GM18519 (cell line): ENCODE measurements around the gene LRRC42.
"Not testable (repeated sequence)": the region's sequence is repeated elsewhere in the genome, so short reads cannot be mapped to it uniquely, and the experiment has no call there.

ENCODE experiments used
- ATAC-seq: cut with Tn5 transposase; IDR thresholded peaks from one replicate; pipeline ENCODE4 v1.9.1; 2021; ENCODE audit warnings: mild to moderate bottlenecking, moderate library complexity; ENCODE audit not compliant: unreplicated experiment, low FRiP score

Gene LRRC42

DNA sequence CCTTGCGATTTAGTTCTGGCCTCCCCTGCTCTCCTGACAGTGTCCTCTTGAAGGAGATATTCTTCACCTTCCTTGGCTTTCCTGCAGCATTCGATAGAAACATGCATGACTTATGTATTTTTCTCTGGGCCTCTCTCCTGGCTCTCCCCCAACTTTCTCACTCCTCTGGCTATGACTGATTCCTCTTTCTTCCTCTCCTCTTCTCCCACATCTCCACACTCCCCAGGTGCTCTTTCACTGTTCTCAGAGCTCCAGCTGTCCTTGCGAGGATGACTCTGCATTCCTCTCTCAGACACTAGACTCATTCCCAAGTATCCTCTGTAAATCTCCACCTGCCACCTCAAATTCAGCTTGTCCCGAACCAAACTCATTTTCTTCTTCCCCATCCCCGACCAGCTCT lies 18.0 kb downstream of the LRRC42 start:
- ATAC-seq = no peak

DNA sequence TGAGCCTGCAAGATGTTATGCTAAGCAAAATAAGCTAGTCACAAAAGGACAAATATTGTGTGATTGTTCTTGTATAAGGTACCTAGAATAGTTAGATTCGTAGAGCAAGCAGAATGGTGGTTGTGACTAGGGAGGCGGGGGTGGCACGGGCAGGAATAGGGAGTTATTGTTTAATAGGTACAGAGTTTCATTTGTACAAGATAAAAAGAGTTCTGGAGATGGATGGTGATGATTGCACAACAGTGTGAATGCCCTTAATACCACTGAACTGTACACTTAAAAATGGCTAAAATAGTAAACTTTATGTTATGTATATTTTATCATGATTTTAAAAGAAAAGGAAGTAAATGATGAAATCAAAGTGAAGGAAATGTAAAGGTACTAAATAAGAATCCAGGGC lies 20.6 kb downstream of the LRRC42 start:
- ATAC-seq = no peak

DNA sequence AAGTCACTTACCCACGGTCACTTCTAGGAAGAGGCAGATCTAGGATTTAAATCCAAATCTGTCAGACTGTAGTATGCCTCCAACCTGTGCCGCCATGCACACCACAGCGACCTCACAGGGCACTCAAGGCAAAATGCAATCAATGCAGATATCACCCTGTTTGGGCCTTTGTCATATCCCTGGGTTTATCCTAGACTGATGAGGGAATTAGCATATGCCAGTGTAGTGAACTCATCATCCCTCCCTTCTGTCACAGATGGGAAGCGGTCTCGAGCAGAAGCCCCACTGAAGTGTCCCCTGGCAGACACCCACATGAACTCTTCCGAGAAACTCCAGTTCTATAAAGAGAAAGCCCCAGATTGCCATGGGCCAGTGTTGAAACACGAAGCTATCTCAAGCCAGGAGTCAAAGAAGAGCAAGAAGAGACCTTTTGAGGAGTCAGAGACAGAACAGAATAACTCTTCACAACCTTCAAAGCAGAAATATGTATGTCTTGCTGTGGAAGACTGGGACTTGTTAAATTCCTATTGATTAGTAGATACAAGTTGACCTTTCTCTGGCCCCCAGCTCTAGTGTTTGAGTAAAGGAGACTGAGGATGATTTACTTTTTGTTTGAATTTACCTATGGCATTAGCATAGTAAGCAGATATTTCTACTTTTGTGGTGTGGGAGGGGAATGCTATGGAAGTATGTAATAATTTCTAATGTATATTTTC lies 21.4 kb downstream of the LRRC42 start:
- ATAC-seq = no peak

DNA sequence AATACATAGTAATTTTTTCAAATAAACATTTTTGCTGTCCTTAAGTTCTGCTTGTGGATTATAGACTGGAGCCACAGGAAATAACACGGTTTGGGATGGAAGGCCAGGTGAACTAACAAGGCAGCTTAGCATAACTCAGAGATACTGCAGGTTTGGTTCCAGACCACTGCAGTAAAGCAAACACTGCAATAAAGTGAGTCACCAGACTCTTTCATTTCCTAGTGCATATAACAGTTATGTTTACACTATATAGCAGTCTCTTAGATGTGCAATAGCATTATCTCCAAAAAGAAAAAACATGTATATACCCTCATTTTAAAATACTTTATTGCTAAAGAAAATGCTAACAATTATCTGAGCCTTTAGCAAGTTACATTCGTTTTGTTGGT lies 22.0 kb downstream of the LRRC42 start:
- ATAC-seq = no peak

DNA sequence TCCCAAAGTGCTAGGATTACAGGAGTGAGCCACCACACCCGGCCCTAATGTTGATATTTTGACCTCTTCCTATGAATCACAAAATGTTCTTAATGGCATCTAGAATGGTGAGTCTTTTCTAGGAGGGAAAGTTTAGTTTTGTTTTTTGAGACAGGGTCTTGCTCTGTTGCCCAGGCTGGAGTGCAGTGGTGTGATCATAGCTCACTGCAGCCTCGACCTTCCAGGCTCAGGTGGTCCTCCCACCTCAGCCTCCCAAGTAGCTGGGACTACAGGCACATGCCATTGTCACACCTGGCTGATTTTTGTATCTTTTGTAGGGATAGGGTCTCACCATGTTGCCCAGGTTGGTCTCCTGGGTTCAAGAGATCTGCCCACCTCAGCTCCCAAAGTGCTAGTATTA lies 23.2 kb downstream of the LRRC42 start:
- ATAC-seq = not testable (repeated sequence)

DNA sequence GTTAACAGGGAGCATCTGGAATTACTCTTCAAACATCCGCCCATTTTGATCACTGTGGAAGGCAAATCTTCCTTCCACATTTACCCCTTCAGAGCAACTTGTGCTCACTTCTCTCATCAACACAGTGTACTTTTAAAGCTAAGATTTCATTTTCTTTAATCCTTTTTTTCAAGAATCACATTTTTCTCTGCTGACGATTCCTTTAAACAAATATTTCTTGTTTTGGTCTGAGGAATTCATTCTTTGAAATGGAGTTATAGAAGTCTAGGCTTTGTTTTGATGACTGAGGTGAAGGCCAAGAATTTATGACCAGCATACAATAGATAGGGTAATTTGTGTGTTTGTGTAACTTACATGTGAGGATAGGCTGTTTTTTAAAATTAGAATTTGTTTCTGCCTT lies 25.6 kb downstream of the LRRC42 start:
- ATAC-seq = no peak

DNA sequence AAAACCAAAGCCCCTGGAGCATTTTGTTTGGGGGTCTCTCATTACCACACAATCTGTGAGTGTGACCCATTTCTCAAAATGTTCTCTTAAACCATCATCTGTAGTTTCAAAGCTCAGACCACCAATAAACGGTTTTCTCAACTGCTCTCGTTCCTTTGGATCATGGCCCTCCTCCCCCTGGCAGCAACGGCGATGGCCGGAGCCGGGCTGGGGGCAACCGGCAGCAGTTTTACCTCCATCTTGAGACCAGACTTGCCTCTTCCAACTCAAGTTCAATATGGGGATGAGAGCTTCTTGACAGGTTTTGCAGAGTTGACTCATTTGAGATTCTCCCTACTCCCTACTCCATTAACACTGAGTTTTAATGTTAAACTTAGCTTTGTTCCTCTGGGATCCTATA lies 29.7 kb downstream of the LRRC42 start:
- ATAC-seq = no peak

DNA sequence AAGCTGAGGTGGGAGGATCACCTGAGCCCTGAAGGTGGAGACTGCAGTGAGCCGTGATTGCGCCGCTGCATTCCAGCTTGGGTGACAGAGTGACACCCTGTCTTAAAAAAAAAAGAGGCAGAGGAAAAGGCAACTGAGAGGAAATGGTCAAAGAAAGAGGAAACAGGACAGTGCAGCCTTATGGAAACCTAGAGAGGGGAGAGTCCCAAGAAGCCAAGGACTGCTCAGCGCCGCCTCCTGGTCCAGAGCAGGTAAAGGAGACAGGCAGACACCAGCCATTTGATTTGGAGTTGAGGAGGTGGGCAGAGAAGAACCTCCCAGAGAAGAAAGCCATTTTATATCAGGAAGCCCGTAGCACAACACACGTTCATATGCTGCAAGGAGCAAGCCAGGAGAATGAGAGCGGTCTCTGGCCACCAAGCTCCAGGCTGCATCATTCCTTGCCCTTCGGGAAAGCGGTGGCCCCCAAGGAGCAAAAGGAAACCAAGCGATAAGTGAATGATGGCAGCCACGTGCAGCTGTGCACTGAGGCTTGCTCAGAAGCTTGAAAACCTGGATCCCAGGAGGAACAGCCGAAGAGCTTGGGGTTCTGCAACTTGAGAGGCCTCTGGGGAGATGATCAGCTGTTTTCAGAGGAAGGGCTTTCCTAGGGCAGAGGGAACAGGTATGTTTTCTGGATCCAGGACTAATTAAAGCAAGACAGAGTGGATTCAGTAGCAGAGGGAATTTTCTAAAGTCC lies 33.7 kb downstream of the LRRC42 start:
- ATAC-seq = no peak

DNA sequence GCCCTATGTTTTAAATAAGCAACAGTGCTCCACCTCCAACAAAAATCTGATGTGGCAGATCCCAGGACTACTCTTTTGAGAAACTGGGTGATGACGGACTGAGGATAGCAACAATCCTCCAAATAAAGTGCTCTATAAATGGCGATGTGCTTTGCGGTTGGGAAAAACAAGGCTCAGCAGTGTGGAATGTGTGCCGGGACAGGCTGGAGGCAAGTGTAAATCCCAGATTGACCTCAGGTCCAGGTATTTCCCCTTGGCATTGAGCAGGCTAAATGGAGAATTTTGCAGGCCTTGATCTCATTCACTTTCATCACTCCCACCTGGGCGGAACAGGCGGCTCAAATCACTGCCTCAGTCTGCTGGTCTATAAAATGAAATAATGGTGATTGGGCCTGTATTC lies 35.1 kb downstream of the LRRC42 start:
- ATAC-seq = no peak

DNA sequence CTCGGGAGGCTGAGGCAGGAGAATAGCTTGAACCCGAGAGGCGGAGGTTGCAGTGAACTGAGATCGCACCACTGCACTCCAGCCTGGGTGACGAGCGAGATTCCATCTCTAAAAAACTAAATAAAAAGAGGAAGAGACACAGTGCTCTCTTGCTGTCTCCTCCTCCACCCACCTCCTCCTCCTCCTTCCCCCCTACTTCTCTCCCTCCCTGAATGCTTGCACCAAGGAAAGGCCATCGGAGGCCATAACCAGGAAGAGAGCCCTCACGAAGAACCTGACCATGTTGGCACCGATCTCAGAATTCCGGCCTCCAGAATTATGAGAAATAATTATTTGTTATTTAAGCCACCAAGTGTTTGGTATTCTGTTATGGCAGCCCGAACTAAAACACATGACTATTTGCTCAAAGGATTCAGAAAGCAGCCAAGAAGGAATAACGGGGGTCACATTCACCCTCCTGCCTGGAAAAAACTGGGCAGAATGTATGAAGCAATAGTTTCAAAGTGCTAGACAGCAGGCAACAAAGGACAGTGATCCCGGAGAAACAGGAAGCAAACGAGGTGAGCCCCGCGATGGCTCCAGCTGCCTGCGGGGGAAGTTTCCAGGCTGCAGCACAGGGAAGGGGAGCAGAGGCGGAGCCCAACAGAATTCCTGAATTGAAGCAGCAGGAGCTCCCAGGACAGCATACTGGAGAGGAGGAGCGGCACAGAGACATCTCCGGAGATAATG lies 36.0 kb downstream of the LRRC42 start:
- no peak for ATAC-seq

DNA sequence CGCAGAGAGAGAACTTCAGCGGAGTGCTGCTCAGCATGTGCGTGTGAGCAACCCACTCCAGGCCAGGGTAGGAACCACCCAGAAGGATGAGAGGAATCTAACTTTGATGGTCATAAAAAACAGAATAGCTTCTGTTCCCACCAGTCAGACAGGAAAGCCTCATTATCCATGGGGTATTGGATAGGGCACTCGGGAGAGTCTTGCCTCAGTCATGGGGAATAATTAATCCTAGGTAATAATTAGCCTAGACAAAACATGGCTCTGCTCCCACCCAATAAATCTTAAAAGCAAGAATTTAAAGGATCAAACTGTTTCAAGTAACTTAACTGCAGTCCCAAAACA lies 36.6 kb downstream of the LRRC42 start:
- ATAC-seq = no peak

DNA sequence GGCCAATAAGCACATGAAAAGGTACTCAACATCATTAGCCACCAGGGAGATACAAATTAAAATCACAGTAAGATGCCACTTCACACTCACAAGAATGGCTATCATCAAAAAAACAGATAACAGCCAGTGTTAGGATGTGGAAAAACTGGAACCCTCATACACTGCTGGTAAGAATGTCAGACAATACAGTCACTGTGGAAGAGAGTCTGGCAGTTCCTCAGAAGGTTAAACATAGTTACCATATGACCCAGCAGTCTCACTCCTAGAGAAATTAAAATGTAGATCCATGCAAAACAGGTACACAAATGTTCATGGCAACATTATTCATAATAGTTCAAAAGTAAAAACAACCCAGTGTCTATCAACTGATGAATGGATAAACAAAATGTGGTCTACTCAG lies 38.6 kb downstream of the LRRC42 start:
- no peak for ATAC-seq

DNA sequence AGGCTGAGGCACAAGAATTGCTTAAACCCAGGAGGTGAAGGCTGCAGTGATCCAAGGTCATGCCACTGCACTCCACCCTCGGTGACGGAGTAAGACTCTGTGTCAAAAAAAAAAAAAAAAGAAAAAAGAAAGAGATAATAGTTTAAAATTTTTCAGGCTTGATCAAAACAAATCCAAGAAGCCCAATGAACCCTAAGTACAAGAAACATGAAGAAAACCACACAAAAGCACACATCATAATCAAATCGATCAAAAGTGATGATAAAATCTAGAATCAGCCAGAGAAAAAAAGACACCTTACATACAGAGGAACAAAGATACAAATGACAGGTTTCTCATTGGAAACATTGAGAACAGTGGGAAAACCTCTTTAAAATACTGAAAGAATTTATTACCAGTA lies 40.3 kb downstream of the LRRC42 start:
- ATAC-seq = no peak

DNA sequence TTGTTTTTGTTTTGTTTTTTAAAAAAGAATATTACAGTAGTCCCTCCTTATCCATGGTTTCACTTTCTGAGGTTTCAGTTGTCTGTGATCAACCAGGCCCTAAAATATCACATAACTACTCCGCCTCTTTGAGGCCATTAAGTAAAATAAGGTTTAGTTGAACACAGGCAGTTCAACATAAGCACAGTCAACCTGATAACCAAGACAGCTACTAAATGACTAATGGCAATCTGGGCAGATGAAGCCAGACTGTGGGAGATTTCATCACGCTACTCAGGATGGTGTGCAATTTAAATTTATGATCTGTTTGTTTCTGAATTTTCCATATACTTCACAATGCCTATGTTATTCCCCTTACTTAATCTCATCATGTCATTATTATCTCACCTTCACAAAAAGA lies 41.7 kb downstream of the LRRC42 start:
- no peak for ATAC-seq

DNA sequence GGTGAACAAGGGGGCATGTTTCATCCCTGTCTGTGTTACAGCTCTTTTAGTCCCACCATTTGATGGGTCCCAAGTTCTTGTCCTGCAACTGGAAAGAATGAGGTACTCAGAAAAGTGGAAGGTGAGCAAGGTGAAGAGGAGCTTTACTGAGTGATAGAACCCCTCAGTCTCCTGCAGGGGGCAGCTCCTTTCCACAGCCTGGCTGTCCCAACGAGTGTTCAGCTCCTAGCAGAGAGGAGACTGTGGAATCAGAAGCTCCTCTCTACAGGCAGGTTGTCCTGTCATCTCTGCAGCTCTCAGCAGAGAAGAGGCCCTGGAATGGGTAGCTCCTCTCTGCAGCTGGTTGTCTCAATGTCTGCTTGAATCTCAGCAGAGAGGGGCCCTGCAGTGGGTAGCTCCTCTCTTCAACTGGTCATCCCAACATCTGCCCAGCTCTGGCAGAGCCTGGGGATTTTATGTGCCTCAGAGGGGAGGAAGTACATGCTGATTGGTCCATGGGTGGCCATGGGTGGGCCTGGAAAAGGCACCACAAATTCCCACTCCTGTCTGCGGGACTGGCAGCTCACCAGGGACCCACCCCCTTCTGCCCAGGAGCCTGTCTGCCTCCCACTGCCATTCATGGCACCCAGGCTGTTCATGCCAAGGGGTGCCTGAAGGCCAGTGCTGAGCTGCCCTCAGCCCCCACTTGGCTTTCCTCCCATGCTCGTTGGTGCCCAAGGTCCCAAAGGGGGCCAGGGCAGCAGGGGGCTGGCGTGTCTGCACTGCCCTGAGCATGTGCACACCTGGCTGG lies 46.1 kb downstream of the LRRC42 start:
- no peak for ATAC-seq

DNA sequence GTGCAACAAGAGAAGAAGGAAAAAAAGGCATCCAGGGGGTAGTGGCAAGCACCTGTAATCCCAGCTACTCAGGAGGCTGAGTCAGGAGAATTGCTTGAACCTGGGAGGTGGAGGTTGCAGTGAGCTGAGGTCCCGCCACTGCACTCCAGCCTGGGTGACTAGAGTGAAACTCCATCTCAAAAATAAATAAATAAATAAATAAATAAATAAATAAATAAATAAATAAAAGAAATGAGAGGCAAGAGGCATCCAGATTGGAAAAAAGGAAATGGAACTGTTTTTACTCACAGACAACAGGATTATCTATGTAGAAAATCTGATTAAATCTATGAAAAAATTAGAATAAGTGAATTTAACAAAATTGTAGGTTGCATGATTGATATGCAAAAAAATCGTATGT lies 48.4 kb downstream of the LRRC42 start:
- ATAC-seq = not testable (repeated sequence)

DNA sequence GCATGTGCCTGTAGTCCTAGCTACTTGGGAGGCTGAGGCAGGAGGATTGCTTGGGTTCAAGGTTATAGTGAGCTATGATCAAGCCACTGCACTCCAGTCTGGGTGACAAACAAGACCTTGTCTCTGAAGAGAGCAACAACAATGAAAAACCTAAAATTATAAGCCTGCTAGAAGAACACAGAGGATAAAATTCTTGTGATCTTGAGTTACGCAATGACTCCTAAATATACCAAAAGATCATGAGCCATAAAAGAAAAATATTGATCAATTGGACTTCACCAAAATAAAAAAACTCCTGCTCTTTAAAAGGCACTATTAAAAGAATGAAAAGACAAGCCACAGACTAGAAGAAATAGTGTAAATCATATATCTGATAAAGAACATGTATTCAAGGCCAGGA lies 49.5 kb downstream of the LRRC42 start:
- no peak for ATAC-seq

DNA sequence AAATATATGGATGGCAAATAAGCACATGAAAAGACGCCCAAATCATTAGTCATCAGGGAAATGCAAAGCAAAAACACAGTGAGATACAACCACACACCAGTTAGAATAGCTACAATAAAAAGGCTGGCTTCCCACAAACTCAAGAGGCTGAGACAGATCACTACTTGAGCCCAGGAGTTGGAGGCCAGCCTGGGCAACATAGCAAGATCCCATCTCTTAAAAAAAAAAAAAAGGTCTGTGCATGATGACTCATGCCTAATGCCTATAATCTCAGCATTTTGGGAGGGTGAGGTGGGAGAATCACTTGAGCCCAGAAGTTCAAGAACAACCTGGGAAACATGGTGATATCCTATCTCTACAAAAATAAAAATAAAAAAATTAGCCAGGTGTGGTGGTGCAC lies 52.1 kb downstream of the LRRC42 start:
- ATAC-seq = no peak

DNA sequence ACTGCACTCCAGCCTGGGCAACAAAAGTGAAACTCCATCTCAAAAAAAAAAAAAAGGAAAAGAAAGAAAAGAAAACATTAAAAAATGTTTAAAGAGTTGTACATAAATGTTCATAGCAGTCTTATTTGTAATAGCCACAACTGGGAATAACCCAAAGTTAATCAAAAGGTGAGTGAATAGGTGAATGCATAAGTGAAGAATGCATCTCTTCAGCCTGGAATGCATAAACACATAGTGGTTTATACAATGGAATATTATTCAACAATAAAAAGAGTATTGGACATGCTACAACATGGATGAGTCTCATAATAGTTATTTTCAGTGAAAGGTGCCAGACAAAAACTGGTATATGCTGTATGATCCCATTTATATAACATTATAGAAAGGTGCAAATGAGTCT lies 53.8 kb downstream of the LRRC42 start:
- no peak for ATAC-seq

DNA sequence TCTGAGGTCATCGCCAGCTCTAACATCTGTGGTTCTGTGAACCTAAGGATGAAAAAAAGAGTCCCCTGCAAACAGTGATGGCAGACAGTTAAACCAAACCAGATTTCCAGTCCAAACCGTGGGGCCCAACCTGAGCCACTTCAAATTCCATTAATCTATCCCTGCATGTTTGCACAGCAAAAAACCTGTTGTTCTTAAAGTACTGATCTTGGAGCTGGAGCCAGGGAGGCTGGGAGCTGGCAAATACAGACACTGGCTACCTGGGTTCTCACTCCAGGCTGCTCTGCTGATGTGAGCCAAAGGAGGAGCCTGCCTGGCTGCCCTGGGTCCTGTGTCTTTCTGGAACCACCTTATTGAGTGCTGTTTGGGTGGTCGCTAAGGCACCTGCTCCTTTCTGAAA lies 55.4 kb downstream of the LRRC42 start:
- no peak for ATAC-seq
